ENCODE measurements around the gene SS18. TPM values are rescaled to one million over a fixed set of nuclear protein-coding genes. Genes with fewer than 3 reads are reported as not detected.

Gene SS18
- total and polyA plus RNA-seq, 2 experiments from 2014 or later, result 43.4 to 111 TPM

DNA sequence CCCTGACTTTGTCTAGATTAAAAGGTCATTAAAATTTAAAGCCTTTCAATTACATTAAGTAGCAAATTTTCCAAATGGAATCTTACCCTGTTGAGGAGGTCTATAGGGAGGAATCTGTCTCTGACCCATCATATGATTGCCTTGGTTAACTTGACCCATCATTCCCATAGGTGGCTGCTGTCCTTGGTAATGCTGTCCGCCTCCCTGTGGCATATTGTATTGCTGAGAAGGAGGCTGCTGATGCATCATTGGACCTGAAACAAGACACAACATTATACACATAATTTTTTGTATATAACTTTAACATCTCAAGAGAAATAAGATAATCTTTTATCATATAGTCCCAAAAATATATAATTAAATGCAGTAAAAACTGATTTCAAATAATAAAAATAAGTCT lies 51.2 kb downstream of the SS18 start:
- H3K4me3 ChIP-seq, result no peak overlapping the region
- H3K27me3 ChIP-seq, result no peaks in the 10 kb centered on the region
- H3K4me2 ChIP-seq, result no peak overlapping the region
- H2AFZ ChIP-seq, result no peak overlapping the region
- no peaks in the 10 kb centered on the region for H3K9me3 ChIP-seq (ENCODE audit: low read depth)
- no peak for TF ChIP-seq EZH2phosphoT487 (IDR thresholded peaks at IDR 0.05; ENCODE audit: low read depth, severe bottlenecking, unreplicated experiment)
- no peak for TF ChIP-seq EZH2 (IDR thresholded peaks at IDR 0.05; ENCODE audit: borderline replicate concordance)
- TF ChIP-seq, protein P1, sequence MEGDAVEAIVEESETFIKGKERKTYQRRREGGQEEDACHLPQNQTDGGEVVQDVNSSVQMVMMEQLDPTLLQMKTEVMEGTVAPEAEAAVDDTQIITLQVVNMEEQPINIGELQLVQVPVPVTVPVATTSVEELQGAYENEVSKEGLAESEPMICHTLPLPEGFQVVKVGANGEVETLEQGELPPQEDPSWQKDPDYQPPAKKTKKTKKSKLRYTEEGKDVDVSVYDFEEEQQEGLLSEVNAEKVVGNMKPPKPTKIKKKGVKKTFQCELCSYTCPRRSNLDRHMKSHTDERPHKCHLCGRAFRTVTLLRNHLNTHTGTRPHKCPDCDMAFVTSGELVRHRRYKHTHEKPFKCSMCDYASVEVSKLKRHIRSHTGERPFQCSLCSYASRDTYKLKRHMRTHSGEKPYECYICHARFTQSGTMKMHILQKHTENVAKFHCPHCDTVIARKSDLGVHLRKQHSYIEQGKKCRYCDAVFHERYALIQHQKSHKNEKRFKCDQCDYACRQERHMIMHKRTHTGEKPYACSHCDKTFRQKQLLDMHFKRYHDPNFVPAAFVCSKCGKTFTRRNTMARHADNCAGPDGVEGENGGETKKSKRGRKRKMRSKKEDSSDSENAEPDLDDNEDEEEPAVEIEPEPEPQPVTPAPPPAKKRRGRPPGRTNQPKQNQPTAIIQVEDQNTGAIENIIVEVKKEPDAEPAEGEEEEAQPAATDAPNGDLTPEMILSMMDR (IDR thresholded peaks at IDR 0.05; ENCODE audit: poor library complexity), result no peak
- no peak overlapping the region for H3K27ac ChIP-seq
- H3K36me3 ChIP-seq (replicated peaks; ENCODE audit: insufficient read depth, low read depth), result no peaks in the 10 kb centered on the region
- H4K20me1 ChIP-seq (ENCODE audit: insufficient read depth, poor library complexity, severe bottlenecking), result no peaks in the 10 kb centered on the region
- WGBS (ENCODE audit: low lambda C conversion rate, missing lambda C conversion rate), result 97% methylated on average over 1 of the region's 1 CpG
- H3K79me2 ChIP-seq, result peaks cover 2% of the 10 kb centered on the region
- H3K9me2 ChIP-seq (replicated peaks; ENCODE audit: insufficient read depth), result no peaks in the 10 kb centered on the region
- no peaks in the 10 kb centered on the region for H3K4me1 ChIP-seq (ENCODE audit: insufficient read depth)
- DNase-seq (ENCODE audit: low spot score), result no peak

DNA sequence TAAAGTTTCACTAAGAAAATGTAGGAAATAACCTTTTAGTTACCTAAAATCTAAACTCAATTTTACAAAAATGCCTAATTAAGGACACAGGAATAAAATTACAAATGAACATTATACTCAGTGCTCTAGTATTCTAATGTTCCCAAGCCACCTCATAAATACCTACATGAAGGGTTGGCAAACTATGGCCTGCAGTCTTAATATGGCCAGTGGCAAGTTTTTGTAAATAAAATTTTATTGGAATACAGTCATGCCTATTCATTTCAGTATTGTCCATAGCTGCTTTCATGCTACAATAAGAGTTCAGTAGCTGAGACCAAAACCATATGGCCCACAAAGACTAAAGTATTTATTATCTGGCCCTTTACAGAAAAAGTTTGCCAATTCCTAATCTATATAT lies 53.8 kb downstream of the SS18 start:
- Histone ChIP-seq H3K9me2 (replicated peaks; ENCODE audit: insufficient read depth) (no peaks in the 10 kb centered on the region), H3K27ac (no peak overlapping the region), H3K36me3 (replicated peaks; ENCODE audit: insufficient read depth, low read depth) (no peaks in the 10 kb centered on the region), H3K27me3 (no peaks in the 10 kb centered on the region), H3K79me2 (peaks cover 2% of the 10 kb centered on the region), H3K4me1 (ENCODE audit: insufficient read depth) (no peaks in the 10 kb centered on the region), H4K20me1 (ENCODE audit: insufficient read depth, poor library complexity, severe bottlenecking) (no peaks in the 10 kb centered on the region), H3K4me3 (no peak overlapping the region), H2AFZ (no peak overlapping the region), H3K9me3 (ENCODE audit: low read depth) (no peaks in the 10 kb centered on the region), H3K4me2 (no peak overlapping the region)
- TF ChIP-seq, protein P1 (IDR thresholded peaks at IDR 0.05; ENCODE audit: poor library complexity), result no peak
- TF ChIP-seq EZH2phosphoT487 (IDR thresholded peaks at IDR 0.05; ENCODE audit: low read depth, severe bottlenecking, unreplicated experiment) (no peak), EZH2 (IDR thresholded peaks at IDR 0.05; ENCODE audit: borderline replicate concordance) (no peak)
- DNase-seq (ENCODE audit: low spot score), result no peak

DNA sequence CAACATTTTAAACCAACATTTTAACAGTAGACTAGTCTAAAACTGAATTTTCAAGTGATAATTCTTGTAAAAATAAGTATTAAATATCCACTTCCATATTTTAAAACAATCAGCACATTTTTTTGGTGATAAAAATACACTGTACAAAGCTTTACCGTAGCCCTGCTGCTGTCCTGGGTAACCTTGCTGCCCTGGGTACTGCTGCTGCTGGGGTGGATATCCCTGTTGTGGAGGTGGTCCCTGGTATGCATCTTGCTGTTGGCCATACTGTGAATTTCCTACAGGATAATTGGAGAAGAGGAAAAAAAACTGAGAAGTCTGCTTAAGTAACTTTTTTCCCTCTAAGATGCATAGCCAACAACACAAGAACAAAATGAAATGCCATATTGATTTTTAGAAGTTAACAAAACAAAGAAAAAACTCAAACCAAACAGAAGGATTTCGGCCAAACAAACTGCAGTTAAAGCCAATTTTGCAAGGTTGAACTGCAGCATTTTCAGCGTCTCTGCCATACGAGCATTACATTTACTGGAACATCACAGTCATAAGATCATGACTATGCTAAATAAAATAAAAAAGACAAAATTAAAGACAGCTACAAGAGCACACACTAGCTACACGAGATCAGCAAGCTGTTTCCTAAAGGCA lies 55.4 kb downstream of the SS18 start:
- H3K4me3 ChIP-seq, result no peak overlapping the region
- H3K4me1 ChIP-seq (ENCODE audit: insufficient read depth), result no peaks in the 10 kb centered on the region
- H3K9me2 ChIP-seq (replicated peaks; ENCODE audit: insufficient read depth), result no peaks in the 10 kb centered on the region
- H3K27me3 ChIP-seq, result no peaks in the 10 kb centered on the region
- TF ChIP-seq EZH2 (IDR thresholded peaks at IDR 0.05; ENCODE audit: borderline replicate concordance) (no peak), EZH2phosphoT487 (IDR thresholded peaks at IDR 0.05; ENCODE audit: low read depth, severe bottlenecking, unreplicated experiment) (no peak)
- TF ChIP-seq, protein P1 (IDR thresholded peaks at IDR 0.05; ENCODE audit: poor library complexity), result no peak
- no peaks in the 10 kb centered on the region for H3K36me3 ChIP-seq (replicated peaks; ENCODE audit: insufficient read depth, low read depth)
- H3K4me2 ChIP-seq, result no peak overlapping the region
- no peaks in the 10 kb centered on the region for H4K20me1 ChIP-seq (ENCODE audit: insufficient read depth, poor library complexity, severe bottlenecking)
- H3K27ac ChIP-seq, result no peak overlapping the region
- H3K9me3 ChIP-seq (ENCODE audit: low read depth), result no peaks in the 10 kb centered on the region
- DNase-seq (ENCODE audit: low spot score), result no peak
- H3K79me2 ChIP-seq, result peaks cover 2% of the 10 kb centered on the region
- no peak overlapping the region for H2AFZ ChIP-seq
- 91% methylated on average over 5 of the region's 5 CpGs for WGBS (ENCODE audit: low lambda C conversion rate, missing lambda C conversion rate)

All from hepatocyte (in vitro differentiated cells).